Activated naive CD4-positive, alpha-beta T cell treated with anti-CD3 and anti-CD28 coated beads for 36 hours (primary cell): ENCODE data around the gene FTSJ3. TPM values are rescaled to one million over a fixed set of nuclear protein-coding genes. Genes with fewer than 3 reads are reported as not detected.
"Not testable (repeated sequence)": the region's sequence is repeated elsewhere in the genome, so short reads cannot be mapped to it uniquely, and the experiment has no call there.

ENCODE experiments used
- CTCF ChIA-PET: fragments of 350-600 bp; sonication (Branson Sonifier 250); formaldehyde crosslinking; loops from one replicate; lab custom pipeline; 2021; ENCODE audit warnings: antibody characterized with exemption; lab: Charles Lee
- DNase-seq: peaks from one replicate; pipeline ENCODE4 v3.0.0-alpha.2; 2020
- H3K27ac Mint-ChIP-seq: one replicate; pipeline ENCODE4 v1.8.0; 2021; ENCODE audit warnings: mild to moderate bottlenecking, mixed read lengths
- H3K27me3 Mint-ChIP-seq: one replicate; pipeline ENCODE4 v1.8.0; 2021; ENCODE audit warnings: low read depth, mixed read lengths
- H3K36me3 Mint-ChIP-seq: one replicate; pipeline ENCODE4 v1.8.0; 2021; ENCODE audit warnings: low read depth, mixed read lengths
- H3K4me1 Mint-ChIP-seq: one replicate; pipeline ENCODE4 v1.8.0; 2021; ENCODE audit warnings: low read depth, mixed read lengths
- H3K4me3 Mint-ChIP-seq: one replicate; pipeline ENCODE4 v1.8.0; 2021; ENCODE audit warnings: mild to moderate bottlenecking, moderate library complexity, mixed read lengths
- H3K9me3 Mint-ChIP-seq: one replicate; pipeline ENCODE4 v1.8.0; 2021; ENCODE audit warnings: mixed read lengths
- intact Hi-C: fragments of 100-400 bp; cut with micrococcal nuclease; formaldehyde crosslinking; loops from one replicate; pipeline ENCODE4 v1.15.1; 2023
- total RNA-seq, 2 experiments: library from RNA; stranded (reverse); gene quantifications; one replicate each; pipeline ENCODE4 v1.2.3, GENCODE V29; 2021

The FTSJ3 gene
- total RNA-seq, 2 experiments from 2014 or later = 25.3 to 26.2 TPM

GRCh38 chr17:63820963-63821561, 6.4 kb downstream of the FTSJ3 start:
- Mint-ChIP-seq H3K27me3 (no peaks in the 10 kb centered on the region), H3K4me1 (peaks cover 41% of the 10 kb centered on the region), H3K36me3 (peaks cover 65% of the 10 kb centered on the region), H3K4me3 (no peak overlapping the region), H3K27ac (peak overlapping the region; percentile 75), H3K9me3 (no peaks in the 10 kb centered on the region)
- no peak for DNase-seq
- intact Hi-C loops = no loop called here
- CTCF ChIA-PET = no interaction called here

DNA sequence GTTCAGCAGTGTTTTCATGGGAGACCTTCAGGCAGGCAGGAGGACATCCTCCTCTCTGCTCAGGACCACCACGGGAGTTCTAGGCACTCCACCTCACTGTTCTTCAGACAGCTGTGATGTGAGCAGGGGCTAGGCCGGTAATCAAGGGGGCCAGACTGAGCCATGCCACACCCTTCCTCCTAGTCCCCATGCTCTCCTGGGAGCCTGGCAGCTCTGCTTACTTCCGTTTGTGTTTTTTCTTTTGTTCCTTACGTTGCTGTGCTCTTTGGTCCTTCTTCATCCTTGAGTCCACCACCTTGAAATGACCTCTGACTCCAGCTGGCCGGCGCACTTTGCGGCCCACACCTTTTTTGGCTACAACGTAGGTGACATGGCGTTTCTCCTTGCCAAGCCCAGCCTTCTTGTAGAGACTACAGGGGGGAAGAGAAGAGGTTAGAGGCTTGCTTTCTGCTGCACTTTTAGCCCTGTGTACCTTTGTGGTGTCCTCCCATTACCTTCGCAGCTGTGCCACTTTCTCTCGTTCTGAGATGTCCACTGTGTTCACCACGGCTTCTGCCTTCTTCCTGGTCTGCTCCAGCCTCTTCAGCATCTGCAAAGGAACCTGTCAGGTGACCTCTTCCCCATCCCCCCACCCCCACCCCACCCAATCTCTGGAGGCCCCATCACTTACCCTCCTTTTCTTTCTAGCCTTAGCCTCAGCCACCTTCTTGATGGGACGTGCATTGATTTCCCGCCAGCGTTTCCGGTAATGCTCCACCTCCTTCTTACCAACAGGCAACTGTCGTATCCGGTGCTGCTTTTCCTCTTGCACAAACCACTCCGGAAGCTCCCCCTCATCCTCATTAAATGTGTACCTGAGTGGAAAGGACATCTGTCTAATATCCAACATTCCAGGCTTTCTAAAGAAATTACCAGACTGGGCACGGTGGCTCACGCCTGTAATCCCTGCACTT, 7.6 kb downstream of the FTSJ3 start:
- H3K27ac Mint-ChIP-seq = peak overlapping the region; percentile 75
- no peaks in the 10 kb centered on the region for H3K9me3 Mint-ChIP-seq
- H3K36me3 Mint-ChIP-seq = peaks cover 64% of the 10 kb centered on the region
- peaks cover 31% of the 10 kb centered on the region for H3K4me1 Mint-ChIP-seq
- peak overlapping the region; percentile 33 for H3K4me3 Mint-ChIP-seq
- no peaks in the 10 kb centered on the region for H3K27me3 Mint-ChIP-seq
- CTCF ChIA-PET = interaction anchor here (1.6 kb wide), 1 partner anchor 9 kb away, joined by 5 read pairs; no protein-coding TSS in a partner anchor
- intact Hi-C loops = no loop called here
- peak; percentile 54 for DNase-seq

DNA sequence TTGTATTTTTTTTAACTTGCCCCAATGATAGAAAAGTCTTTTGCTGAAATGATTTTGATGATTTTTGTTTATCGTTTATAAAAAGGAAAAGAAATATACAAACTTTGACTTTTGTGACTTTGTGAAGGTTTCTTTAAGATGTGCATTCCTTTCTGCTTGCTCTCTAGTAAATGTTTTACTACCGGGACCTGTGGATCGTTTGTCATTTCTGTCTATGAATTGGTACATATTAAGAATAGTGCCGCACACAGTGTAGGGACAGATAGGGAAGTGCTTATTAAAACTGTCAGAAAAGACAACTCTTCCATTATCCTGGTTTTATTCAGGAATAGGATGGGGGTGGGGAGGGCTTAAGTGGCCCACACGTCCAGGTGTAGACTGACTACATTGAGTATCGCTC, 8.3 kb downstream of the FTSJ3 start:
- H3K4me1 Mint-ChIP-seq = peaks cover 26% of the 10 kb centered on the region
- H3K27ac Mint-ChIP-seq = peak overlapping the region; percentile 75
- intact Hi-C loops = no loop called here
- H3K36me3 Mint-ChIP-seq = peaks cover 61% of the 10 kb centered on the region
- H3K4me3 Mint-ChIP-seq = no peak overlapping the region
- H3K27me3 Mint-ChIP-seq = no peaks in the 10 kb centered on the region
- CTCF ChIA-PET = interaction anchor here (0.6 to 1.6 kb wide), 2 partner anchors 10 to 15 kb away, joined by 4 to 5 read pairs; no protein-coding TSS in a partner anchor
- DNase-seq = no peak
- H3K9me3 Mint-ChIP-seq = no peaks in the 10 kb centered on the region

DNA sequence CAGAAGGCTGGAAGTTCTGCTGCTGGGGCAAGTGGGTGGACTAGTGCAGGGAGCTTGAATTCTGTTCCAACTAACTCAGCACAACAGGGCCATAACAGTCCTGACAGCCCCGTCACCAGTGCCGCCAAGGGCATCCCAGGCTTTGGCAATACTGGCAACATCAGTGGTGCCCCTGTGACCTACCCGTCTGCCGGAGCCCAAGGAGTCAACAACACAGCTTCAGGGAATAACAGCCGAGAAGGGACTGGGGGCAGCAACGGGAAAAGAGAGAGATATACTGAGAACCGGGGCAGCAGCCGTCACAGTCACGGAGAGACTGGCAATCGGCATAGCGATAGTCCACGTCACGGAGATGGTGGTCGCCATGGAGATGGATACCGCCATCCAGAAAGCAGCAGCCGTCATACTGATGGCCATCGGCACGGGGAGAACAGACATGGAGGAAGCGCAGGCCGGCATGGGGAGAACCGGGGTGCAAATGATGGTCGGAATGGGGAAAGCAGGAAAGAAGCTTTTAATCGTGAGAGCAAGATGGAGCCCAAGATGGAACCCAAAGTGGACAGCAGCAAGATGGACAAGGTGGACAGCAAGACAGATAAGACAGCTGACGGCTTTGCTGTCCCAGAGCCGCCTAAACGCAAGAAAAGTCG, 9.6 kb downstream of the FTSJ3 start:
- peaks cover 16% of the 10 kb centered on the region for H3K4me1 Mint-ChIP-seq
- peaks cover 58% of the 10 kb centered on the region for H3K36me3 Mint-ChIP-seq
- no peaks in the 10 kb centered on the region for H3K9me3 Mint-ChIP-seq
- no peaks in the 10 kb centered on the region for H3K27me3 Mint-ChIP-seq
- CTCF ChIA-PET = interaction anchor here (1.6 kb wide), 1 partner anchor 11 kb away, joined by 5 read pairs; no protein-coding TSS in a partner anchor
- H3K27ac Mint-ChIP-seq = peak overlapping the region; percentile 59
- H3K4me3 Mint-ChIP-seq = no peak overlapping the region
- intact Hi-C loops = no loop called here
- no peak for DNase-seq

DNA sequence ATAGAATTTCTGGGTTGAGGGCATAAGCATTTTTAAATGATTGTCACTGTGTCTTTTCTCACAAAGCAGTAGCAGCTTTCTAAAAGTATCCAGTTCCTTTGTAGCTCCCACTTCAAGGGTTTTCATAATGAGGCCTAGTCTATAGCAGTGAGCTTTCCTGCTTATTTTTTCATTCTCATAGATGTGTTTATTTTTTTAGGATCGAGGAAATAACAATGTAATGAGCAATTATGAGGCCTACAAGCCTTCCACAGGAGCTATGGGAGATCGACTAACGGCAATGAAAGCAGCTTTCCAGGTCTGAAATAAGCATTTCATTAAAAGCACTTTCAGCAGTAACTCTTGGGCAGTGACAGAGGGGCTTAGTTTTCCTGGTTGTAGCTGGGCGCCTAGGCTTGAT, 10.8 kb downstream of the FTSJ3 start:
- Mint-ChIP-seq H3K4me3 (no peak overlapping the region), H3K4me1 (peaks cover 6% of the 10 kb centered on the region), H3K36me3 (peaks cover 58% of the 10 kb centered on the region), H3K9me3 (no peaks in the 10 kb centered on the region), H3K27me3 (no peaks in the 10 kb centered on the region), H3K27ac (no peak overlapping the region)
- intact Hi-C loops = no loop called here
- DNase-seq = no peak
- CTCF ChIA-PET = interaction anchor here (0.6 to 0.7 kb wide), 2 partner anchors 13 to 32 kb away, joined by 3 to 7 read pairs; no protein-coding TSS in a partner anchor

DNA sequence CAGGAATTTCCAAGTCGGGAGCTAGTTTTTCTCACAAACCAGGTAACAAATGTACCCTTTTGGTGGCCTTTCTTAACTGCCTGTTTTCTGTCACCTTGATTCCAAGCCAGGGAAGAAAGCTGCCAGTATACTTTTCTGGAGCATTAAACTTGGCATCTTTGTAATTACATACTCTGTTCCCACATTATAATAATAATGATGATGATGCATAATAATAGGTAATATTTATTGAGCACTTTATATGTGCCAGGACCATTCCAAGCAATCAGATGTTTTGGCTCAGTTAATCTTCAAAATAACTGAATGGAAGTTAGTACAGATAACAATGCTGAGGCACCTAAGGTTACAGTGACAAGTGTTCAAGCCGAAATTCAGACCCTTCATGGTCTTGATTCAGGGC, 11.3 kb downstream of the FTSJ3 start:
- CTCF ChIA-PET = interaction anchor here (0.6 kb wide), 1 partner anchor 12 kb away, joined by 7 read pairs; no protein-coding TSS in a partner anchor
- Mint-ChIP-seq H3K9me3 (no peaks in the 10 kb centered on the region), H3K27me3 (no peaks in the 10 kb centered on the region), H3K36me3 (peaks cover 59% of the 10 kb centered on the region), H3K27ac (no peak overlapping the region), H3K4me3 (no peak overlapping the region), H3K4me1 (peaks cover 6% of the 10 kb centered on the region)
- intact Hi-C loops = no loop called here
- no peak for DNase-seq

DNA sequence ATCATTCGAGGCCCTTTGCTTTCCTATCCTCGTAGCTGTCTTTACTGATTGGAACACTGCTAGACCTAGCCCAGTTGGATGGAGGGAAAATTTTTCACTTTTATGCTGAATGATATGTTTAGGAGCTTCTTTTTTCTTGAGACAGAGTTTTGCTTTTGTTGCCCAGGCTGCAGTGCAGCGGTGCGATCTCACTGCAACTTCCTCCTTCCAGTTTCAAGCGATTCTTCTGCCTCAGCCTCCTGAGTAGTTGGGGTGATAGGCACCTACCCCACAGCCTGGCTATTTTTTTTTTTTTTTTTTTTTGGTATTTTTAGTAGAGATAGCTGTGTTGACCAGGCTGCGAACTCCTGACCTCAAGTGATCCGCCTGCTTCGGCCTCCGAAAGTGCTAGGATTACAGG, 17.5 kb downstream of the FTSJ3 start:
- CTCF ChIA-PET = no interaction called here
- Mint-ChIP-seq H3K27ac (no peak overlapping the region), H3K36me3 (peaks cover 50% of the 10 kb centered on the region)

DNA sequence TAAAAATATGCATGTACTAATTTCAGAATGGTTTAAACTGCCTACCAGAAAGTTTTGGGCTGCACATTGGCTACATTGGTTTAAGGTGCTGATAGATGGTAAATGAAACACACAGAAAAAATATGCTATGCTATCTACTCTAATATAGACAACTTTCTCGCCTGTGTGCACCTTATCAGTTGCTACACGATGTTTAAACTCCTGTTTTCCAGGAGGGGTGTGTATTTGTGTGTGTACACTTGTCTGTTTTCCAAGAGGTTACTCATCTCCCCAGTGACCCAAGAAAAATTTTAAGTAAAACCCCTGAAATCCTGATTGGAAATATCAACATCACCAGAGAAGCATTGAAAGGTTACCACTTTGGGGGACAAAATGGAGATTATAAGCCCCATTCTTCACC, 21.9 kb downstream of the FTSJ3 start:
- no peaks in the 10 kb centered on the region for H3K9me3 Mint-ChIP-seq
- CTCF ChIA-PET = no interaction called here
- peaks cover 7% of the 10 kb centered on the region for H3K4me1 Mint-ChIP-seq
- H3K36me3 Mint-ChIP-seq = peaks cover 42% of the 10 kb centered on the region
- H3K27me3 Mint-ChIP-seq = no peaks in the 10 kb centered on the region
- intact Hi-C loops = no loop called here
- H3K27ac Mint-ChIP-seq = peak overlapping the region; percentile 2
- no peak overlapping the region for H3K4me3 Mint-ChIP-seq
- DNase-seq = no peak

More for the DNA sequence above, 17.5 kb downstream of the FTSJ3 start:
- Mint-ChIP-seq H3K4me3 (no peak overlapping the region), H3K27me3 (no peaks in the 10 kb centered on the region), H3K4me1 (peaks cover 7% of the 10 kb centered on the region), H3K9me3 (no peaks in the 10 kb centered on the region)
- intact Hi-C loops = no loop called here
- no peak for DNase-seq

DNA sequence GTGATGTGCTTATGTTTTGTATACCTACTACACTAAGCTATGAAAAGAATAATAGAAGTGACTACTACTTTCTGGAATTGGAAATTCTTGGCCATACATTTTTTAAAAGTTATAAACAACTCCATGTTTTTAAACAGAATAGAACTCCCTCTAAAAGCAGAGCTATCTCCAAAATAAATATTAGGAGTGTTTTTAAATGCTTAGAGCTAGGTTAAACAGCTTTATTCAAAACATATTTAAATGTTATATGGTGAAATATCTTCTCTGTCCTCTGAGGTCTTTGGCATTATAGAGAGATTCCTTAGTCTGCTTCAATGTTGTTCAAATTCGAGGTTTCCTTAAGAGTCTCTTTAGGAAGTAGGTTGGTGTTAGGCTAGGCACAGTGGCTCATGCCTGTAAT, 23.1 kb downstream of the FTSJ3 start:
- Mint-ChIP-seq H3K4me1 (peaks cover 7% of the 10 kb centered on the region), H3K27ac (peak overlapping the region; percentile 75), H3K4me3 (no peak overlapping the region), H3K36me3 (peaks cover 38% of the 10 kb centered on the region), H3K27me3 (no peaks in the 10 kb centered on the region), H3K9me3 (no peaks in the 10 kb centered on the region)
- intact Hi-C loops = no loop called here
- CTCF ChIA-PET = interaction anchor here (0.5 to 1.2 kb wide), 7 partner anchors 10 to 794 kb away, joined by 3 to 5 read pairs (median 3); no protein-coding TSS in a partner anchor
- no peak for DNase-seq

DNA sequence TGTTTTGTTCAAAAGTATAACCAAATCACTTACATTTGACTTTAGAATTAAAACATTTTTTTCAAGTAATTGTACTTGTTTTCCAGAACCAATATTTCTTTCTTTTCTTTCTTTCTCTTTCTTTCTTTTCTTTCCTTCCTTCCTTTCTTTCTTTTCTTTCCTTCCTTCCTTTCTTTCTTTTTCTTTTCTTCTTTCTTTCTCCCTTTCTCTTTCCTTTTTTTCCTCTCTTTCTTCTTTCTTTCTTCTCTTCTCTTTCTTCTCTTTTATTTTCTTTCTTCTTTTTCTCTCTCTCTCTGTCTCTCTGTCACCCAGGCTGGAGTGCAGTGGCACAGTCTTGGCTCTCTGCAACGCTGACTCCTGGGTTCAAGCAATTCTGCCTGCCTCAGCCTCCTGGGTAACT, 26.7 kb downstream of the FTSJ3 start:
- Mint-ChIP-seq H3K36me3 (peaks cover 30% of the 10 kb centered on the region), H3K4me1 (no peaks in the 10 kb centered on the region), H3K9me3 (no peaks in the 10 kb centered on the region), H3K27ac (peak overlapping the region; percentile 48), H3K27me3 (no peaks in the 10 kb centered on the region), H3K4me3 (no peak overlapping the region)
- CTCF ChIA-PET = no interaction called here
- intact Hi-C loops = no loop called here
- DNase-seq = no peak

DNA sequence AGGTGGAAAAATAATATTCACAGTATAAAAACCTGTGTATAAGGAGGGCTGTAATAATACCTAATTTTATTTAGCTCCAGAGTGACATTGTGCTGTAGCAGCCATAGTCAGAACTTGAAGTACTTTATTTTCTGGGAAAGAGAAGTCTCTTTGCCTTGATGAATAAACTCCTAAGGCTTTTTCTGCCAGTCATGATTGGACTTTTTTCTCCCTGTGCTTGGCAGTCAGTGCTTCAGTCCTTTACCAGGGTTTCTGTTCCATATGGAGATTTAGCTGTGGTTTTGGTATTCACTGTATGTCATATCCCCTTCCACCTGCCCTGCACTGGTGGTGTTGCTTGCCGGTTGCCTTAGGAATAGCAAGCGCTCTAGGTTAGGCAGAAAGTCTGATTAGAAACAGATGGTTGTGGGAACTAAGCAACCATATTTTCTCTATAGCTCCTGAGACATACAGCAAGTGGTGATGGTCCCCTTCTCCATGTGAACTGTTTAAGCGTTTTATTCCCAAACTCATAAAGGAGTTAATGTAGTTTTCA, 28.8 kb downstream of the FTSJ3 start:
- intact Hi-C loops = no loop called here
- Mint-ChIP-seq H3K4me3 (no peak overlapping the region), H3K27me3 (no peaks in the 10 kb centered on the region), H3K36me3 (peaks cover 32% of the 10 kb centered on the region), H3K9me3 (no peaks in the 10 kb centered on the region), H3K27ac (no peak overlapping the region), H3K4me1 (no peaks in the 10 kb centered on the region)
- DNase-seq = no peak
- CTCF ChIA-PET = interaction anchor here (1.2 kb wide), 3 partner anchors 8 to 30 kb away, joined by 3 to 4 read pairs (median 3); no protein-coding TSS in a partner anchor

DNA sequence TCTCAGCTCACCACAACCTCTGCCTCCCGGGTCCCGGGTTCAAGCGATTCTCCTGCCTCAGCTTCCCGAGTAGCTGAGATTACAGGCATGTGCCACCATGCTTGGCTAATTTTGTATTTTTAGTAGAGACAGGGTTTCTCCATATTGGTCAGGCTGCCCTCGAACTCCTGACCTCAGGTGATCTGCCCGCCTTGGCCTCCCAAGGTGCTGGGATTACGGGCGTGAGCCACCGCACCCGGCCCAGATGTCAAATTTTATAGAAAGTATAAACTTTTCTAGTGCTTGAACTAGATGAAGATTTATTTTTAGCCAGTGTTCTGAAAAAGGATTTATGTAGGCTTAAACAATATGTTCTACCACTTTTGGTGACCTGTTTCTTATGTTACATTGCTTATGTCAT, 31.1 kb downstream of the FTSJ3 start:
- H3K4me1 Mint-ChIP-seq, H3K27ac Mint-ChIP-seq, intact Hi-C loops, H3K4me3 Mint-ChIP-seq, H3K27me3 Mint-ChIP-seq, DNase-seq, CTCF ChIA-PET, H3K9me3 Mint-ChIP-seq: not testable (repeated sequence)
- peaks cover 31% of the 10 kb centered on the region for H3K36me3 Mint-ChIP-seq
